HUES6 (cell line): ENCODE results near the gene KCNJ10.

ENCODE experiments used
- H3K27ac ChIP-seq: 2 replicates; pipeline ENCODE4 v1.7.0; 2013; ENCODE audit warnings: low read depth, mild to moderate bottlenecking, low read length, inconsistent platforms
- H3K27me3 ChIP-seq: 2 replicates; pipeline ENCODE4 v1.6.1; 2013; ENCODE audit warnings: low read length; ENCODE audit not compliant: control insufficient read depth, insufficient read depth
- H3K36me3 ChIP-seq: 2 replicates; pipeline ENCODE4 v1.6.1; 2013; ENCODE audit warnings: low read length; ENCODE audit not compliant: control insufficient read depth, insufficient read depth
- H3K4me1 ChIP-seq: 2 replicates; pipeline ENCODE4 v1.6.1; 2013; ENCODE audit warnings: low read length; ENCODE audit not compliant: control insufficient read depth, insufficient read depth
- H3K4me3 ChIP-seq: 2 replicates; pipeline ENCODE4 v1.5.1; 2013; ENCODE audit warnings: low read depth, low read length
- H3K9ac ChIP-seq: one replicate; pipeline ENCODE4 v1.6.1; 2013; ENCODE audit warnings: mild to moderate bottlenecking, low read length
- H3K9me3 ChIP-seq: 2 replicates; pipeline ENCODE4 v1.6.1; 2013; ENCODE audit warnings: low read depth, low read length; ENCODE audit not compliant: control insufficient read depth, insufficient read depth

The KCNJ10 gene

DNA sequence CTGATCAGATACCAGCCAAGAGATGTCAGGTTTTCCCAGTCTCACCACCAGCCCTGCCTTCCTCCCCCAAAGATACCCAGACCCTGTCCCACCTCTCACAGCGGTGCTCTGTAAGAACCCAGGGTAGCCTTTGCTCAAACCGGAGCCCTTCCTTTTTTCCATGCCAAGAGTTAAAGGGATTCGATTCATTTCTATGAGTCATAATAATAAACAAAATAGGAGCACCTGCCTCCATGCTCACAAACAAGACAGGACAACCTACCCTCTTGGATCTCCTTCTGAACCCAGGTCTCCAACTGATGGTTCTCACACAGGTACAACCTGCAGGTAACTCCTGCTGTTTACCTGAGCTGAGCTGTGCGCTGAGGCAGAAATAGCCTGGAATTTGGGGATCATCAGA lies 39.7 kb upstream of the KCNJ10 start:
- no peak overlapping the region for H3K4me3 ChIP-seq
- peaks cover 41% of the 10 kb centered on the region for H3K4me1 ChIP-seq
- H3K27me3 ChIP-seq = no peaks in the 10 kb centered on the region
- H3K36me3 ChIP-seq = no peaks in the 10 kb centered on the region
- H3K9ac ChIP-seq = no peak overlapping the region
- no peak overlapping the region for H3K27ac ChIP-seq
- H3K9me3 ChIP-seq = no peaks in the 10 kb centered on the region

DNA sequence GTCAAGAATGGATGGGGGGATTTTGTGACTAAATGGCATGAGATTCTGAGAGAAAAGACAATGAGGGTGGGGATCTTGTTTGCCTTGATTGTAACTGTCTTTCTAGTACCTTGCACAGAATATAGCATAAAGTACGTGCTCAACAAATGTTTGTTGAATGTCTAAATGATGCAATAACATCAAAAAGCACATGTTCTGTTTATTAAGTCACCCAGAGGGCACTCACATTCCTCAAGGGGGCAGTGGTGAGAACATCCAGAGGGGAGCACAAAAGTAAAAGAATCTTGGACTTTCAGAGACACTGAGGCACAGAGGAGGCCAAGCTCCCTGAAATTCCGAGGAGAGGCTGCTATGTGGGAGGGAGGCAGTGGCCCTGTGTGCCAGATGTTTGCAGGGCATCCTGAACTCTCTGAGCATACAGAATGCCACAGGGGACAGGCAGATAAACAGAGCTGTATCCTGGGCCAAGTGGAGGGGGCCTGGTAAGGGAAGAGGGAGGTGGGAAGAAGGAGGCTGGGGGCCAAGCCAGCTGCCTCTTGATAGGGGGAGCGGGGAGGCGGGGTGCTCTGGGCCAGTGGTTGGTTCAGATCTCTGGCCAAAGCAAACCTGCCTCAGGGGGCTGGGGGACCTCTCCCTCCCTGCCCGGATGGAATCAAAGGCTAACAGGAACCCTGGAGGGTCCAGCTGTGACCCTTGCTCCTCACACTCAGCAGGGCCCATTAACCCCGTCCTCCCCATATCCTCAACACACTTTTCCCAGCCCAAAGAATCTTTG lies 39.1 kb upstream of the KCNJ10 start:
- no peaks in the 10 kb centered on the region for H3K27me3 ChIP-seq
- no peak overlapping the region for H3K9ac ChIP-seq
- H3K4me1 ChIP-seq = peaks cover 41% of the 10 kb centered on the region
- no peaks in the 10 kb centered on the region for H3K9me3 ChIP-seq
- no peak overlapping the region for H3K27ac ChIP-seq
- no peak overlapping the region for H3K4me3 ChIP-seq
- H3K36me3 ChIP-seq = no peaks in the 10 kb centered on the region

DNA sequence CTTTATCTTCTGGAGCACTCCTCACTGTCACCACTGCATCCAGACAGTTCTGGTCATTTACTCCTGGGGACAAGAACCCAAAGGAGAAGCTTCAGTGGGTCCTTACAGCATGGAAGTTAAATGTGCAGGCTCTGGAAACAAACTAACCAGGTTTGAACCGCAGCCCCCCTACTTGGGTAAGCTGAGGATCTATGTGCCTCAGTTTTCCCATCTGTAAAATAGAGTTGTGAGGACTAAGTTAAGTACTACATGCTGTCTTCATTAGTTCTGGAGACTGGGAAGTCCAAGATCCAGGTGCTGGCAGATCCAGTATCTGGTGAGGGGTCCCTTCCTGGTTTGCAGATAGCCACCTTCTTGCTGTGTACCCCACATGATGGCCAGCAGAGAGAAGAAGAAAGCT lies 37.6 kb upstream of the KCNJ10 start:
- H3K4me1 ChIP-seq = peaks cover 42% of the 10 kb centered on the region
- H3K4me3 ChIP-seq = no peak overlapping the region
- no peak overlapping the region for H3K9ac ChIP-seq

DNA sequence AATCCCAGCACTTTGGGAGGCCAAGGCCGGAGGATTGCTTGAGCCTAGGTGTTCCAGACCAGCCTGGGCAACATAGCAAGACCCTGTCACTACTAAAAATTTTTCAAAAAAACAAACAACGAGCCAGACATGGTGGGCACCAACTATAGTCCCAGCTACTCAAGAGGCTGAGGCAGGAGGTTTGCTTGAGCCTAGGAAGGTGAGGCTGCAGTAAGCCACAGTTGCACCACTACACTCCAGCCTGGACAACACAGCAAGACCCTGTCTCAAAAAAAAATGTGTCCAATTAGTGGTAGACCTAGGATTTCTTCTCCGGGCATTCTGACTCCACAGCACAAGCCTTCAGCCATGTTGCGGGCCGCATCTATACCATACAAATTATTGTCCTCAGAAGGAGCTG lies 35.2 kb upstream of the KCNJ10 start:
- Histone ChIP-seq H3K27ac (no peak overlapping the region), H3K27me3 (no peaks in the 10 kb centered on the region), H3K36me3 (no peaks in the 10 kb centered on the region), H3K9ac (no peak overlapping the region), H3K4me1 (peaks cover 48% of the 10 kb centered on the region), H3K4me3 (no peak overlapping the region), H3K9me3 (no peaks in the 10 kb centered on the region)

More for the DNA sequence above, 37.6 kb upstream of the KCNJ10 start:
- Histone ChIP-seq H3K27ac (no peak overlapping the region), H3K27me3 (no peaks in the 10 kb centered on the region), H3K36me3 (no peaks in the 10 kb centered on the region), H3K9me3 (no peaks in the 10 kb centered on the region)

DNA sequence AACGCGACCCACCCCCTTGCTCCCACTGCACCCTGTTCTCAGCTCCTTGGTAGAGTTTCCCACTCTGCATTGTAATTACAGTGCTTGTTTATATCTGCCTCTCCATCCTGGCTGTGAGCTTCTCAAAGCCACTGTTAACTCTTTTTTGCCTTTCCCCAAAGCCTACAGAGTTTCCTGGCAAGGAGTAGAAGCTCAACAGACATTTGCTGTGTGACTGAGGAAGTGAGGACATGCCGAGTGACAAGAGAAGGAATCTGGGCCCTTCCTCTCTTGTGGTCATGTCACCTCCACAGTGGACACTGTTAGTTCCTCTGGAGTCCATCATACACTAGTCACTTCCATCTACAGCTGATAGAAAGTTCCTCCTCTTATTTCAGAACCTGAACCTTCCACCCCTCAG lies 34.5 kb upstream of the KCNJ10 start:
- Histone ChIP-seq H3K27ac (no peak overlapping the region), H3K9me3 (no peaks in the 10 kb centered on the region), H3K27me3 (no peaks in the 10 kb centered on the region), H3K36me3 (no peaks in the 10 kb centered on the region), H3K4me1 (peaks cover 42% of the 10 kb centered on the region), H3K9ac (no peak overlapping the region), H3K4me3 (no peak overlapping the region)

DNA sequence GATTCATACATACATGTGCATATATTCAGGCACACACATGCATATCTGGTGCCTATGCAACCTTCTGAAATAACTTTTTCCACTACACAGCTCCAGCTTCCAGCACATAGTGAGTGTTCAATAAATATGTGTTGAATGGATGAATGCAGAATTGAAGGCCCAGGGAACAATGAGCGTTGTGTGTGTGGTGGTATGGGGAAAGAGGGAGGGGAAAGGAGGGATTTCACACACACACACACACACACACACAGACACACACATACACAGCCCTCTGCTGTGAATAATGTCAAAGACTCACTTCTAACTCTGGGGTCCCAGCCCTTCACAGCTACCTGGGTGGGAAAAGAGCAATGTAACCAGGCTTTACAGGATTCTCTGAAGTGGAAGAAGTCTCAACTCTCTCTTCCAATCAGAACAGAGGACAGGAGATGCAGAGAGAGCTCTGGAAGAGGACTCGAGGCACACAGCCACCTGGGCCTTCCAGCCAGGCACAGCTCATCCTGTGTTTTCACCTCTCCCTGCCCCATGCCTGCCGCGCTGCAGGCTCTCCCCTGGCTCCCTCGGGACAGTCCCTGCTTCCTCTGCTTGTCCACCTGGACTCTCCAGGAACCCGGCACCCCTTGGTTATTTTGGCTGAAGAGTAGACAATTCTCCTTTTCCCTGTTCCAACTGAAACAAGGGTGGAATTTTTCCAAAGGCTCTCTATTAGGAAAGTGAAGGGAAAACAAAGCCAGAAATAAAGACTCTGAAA lies 33.9 kb upstream of the KCNJ10 start:
- H3K9ac ChIP-seq = no peak overlapping the region
- no peaks in the 10 kb centered on the region for H3K9me3 ChIP-seq
- H3K27ac ChIP-seq = no peak overlapping the region
- H3K4me3 ChIP-seq = no peak overlapping the region
- H3K27me3 ChIP-seq = no peaks in the 10 kb centered on the region
- H3K4me1 ChIP-seq = peaks cover 41% of the 10 kb centered on the region
- no peaks in the 10 kb centered on the region for H3K36me3 ChIP-seq

DNA sequence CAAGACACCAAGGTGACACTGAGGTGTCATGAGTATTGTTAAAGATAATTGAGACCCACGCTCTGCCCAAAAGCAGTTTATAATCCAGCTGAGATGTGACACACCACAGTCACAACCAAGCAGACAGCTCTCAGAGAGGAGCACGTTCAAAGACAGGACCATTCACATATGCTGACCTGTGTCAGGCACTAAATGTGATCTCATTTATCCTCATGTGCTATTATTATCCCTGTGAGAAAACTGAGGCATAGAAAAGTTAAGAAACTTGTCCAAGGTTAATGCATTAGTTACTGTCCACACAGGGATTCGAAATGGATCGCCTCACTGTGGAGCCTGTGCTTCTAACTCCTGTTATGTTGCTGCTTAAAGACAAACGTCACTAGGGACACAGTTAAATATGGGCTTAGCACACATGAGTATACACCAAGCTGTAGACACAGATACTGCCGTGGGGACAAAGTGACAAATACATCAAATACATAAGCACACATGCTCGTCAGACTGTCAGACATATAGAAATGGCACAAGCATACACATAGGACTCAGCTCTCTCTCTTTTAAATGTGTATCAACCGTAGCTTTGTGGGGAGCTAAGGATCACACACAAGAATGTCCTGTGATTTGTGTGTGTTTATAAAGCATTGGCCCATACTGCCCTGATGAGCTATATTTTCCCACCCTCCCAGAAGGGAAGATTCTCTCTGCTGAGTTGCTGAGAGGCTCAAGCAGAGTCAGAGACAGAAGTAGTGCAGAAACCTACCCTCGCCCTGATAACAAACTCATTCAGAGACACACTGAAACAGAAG lies 32.0 kb upstream of the KCNJ10 start:
- no peaks in the 10 kb centered on the region for H3K27me3 ChIP-seq
- no peak overlapping the region for H3K4me3 ChIP-seq

DNA sequence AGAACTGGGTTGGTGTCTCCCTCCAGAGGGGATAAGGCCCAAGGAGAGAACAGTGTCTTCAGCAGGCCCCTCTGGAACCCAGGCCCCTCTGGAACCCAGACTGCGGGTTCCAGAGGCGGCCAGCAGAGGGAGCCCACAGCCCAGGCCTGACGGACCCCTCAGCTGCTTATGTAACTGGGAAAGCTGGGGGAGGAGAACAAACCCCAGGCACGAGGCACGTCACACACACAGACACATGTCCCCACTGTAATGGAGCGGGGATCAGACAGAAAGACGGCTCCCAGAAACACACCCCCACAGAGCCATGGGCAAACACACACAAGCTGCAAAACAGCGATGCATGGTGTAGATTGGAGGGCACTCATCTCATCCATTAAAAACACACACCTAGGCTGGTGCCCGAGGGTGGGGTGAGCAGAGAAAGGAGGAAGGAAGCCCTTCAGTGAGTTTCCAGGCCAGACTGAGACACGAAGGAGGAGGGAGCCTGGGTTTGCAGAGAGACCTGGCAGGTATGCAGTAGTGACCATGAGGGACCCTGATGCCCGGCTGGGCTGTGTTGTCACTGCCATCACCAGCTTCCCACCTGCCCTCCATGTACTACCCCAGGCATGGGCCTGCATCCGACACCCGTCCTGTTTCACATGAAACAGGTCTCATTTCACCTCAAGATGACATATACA lies 31.2 kb upstream of the KCNJ10 start:
- H3K9me3 ChIP-seq = no peaks in the 10 kb centered on the region
- no peaks in the 10 kb centered on the region for H3K27me3 ChIP-seq
- peaks cover 57% of the 10 kb centered on the region for H3K4me1 ChIP-seq
- no peak overlapping the region for H3K4me3 ChIP-seq
- no peak overlapping the region for H3K9ac ChIP-seq
- H3K27ac ChIP-seq = no peak overlapping the region
- H3K36me3 ChIP-seq = no peaks in the 10 kb centered on the region

More for the DNA sequence above, 32.0 kb upstream of the KCNJ10 start:
- Histone ChIP-seq H3K4me1 (peaks cover 50% of the 10 kb centered on the region), H3K9ac (no peak overlapping the region), H3K27ac (no peak overlapping the region), H3K9me3 (no peaks in the 10 kb centered on the region), H3K36me3 (no peaks in the 10 kb centered on the region)

DNA sequence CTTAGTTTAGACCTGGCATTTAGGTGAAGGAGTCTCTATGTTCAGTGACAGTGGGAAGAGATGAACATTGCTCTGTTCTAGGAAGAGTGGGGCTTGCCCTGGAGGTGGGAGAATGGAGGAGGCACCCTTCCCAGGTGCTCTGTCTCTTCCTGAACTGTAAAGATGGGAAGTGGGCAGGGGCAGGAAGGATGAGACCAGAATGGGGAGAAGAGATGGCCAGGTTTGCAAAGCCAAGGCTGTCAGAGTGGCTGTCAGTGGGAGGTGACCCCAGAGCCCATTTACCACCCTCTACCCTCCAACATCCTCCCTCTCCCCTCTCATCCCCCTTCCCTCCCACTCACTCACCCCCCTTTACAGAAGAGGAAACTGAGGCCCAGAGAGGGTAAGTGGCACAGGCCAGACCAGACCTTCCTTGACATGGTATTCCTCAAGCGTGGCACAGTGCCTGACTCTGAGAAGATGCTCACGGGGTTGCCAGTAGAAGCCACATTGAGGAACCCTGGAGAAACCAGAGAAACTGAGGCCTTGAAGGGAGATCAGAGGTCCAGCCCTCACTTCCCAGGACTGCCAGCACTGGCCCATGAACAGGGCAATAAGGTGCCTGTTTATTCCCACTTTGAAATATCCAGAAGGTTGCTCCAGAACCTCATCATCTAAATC lies 29.9 kb upstream of the KCNJ10 start:
- no peaks in the 10 kb centered on the region for H3K9me3 ChIP-seq
- no peaks in the 10 kb centered on the region for H3K27me3 ChIP-seq
- H3K4me3 ChIP-seq = no peak overlapping the region
- peaks cover 70% of the 10 kb centered on the region for H3K4me1 ChIP-seq
- H3K9ac ChIP-seq = no peak overlapping the region
- no peak overlapping the region for H3K27ac ChIP-seq
- H3K36me3 ChIP-seq = peaks cover 2% of the 10 kb centered on the region

DNA sequence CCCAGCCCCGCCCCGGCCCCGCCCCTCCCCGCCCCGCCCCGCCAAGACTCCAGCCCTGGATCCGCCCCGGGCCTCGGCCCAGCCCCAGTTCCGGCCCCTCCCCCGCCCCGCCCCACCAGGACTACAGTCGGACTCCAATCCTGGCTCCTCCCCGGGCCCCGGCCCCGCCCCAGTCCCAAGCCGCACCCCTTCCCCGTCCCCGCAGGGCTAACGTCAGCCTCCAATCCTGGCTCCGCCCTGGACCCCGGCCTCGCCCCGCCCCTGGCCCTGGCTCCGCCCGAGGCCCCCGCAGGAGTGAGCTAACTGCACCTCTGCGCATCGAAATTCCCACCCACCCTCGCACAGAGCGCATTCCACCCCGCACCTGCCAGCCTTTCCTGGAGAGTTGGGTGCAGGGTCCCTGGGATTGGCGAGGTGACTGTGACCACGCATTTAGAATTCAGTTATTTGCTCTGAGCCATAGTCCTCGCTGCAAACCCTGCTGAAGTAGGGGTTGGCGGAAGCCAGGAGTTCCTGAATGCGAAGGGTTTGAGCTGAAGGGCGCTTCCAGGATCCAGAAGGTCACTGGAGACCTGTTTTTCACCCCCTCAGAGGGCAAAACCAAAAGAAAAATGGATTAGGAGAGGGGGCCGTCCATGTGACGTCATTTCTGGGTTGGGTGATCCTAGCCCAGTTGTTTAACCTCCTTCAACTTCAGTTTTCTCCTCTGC lies 29.0 kb upstream of the KCNJ10 start:
- Histone ChIP-seq H3K4me3 (peak overlapping the region; percentile 64), H3K36me3 (peaks cover 10% of the 10 kb centered on the region), H3K27me3 (no peaks in the 10 kb centered on the region), H3K9me3 (no peaks in the 10 kb centered on the region), H3K4me1 (peaks cover 63% of the 10 kb centered on the region), H3K9ac (peak overlapping the region; percentile 58), H3K27ac (no peak overlapping the region)
